UCSD-AML1 (cell line): Measurements from ENCODE around the gene PPP1R3C.

Source experiments
- DNase-seq: peaks from one replicate; lab custom pipeline; 2025; ENCODE audit not compliant: unreplicated experiment; lab: John Stamatoyannopoulos, UW

Gene PPP1R3C

GRCh38 chr10:91629715-91630549, 2.9 kb downstream of the PPP1R3C start:
- DNase-seq = no peak

GRCh38 chr10:91628383-91628782, 4.5 kb downstream of the PPP1R3C start:
- no peak for DNase-seq

GRCh38 chr10:91627344-91628102, 5.3 kb downstream of the PPP1R3C start:
- DNase-seq = no peak

- no peak for DNase-seq
Observed at GRCh38 chr10:91626936-91627335, 5.9 kb downstream of the PPP1R3C start.

GRCh38 chr10:91624633-91625032, 8.2 kb downstream of the PPP1R3C start:
- DNase-seq = no peak

GRCh38 chr10:91622601-91623000, 10.3 kb downstream of the PPP1R3C start:
- DNase-seq = no peak

- no peak for DNase-seq
Observed at GRCh38 chr10:91621483-91622113, 11.3 kb downstream of the PPP1R3C start.

- no peak for DNase-seq
Observed at GRCh38 chr10:91617072-91617609, 15.7 kb downstream of the PPP1R3C start.

GRCh38 chr10:91616137-91616536, 16.7 kb downstream of the PPP1R3C start:
- DNase-seq = no peak

GRCh38 chr10:91614225-91614624, 18.6 kb downstream of the PPP1R3C start:
- DNase-seq = no peak

GRCh38 chr10:91613411-91614187, 19.3 kb downstream of the PPP1R3C start:
- no peak for DNase-seq

GRCh38 chr10:91610919-91611318, 22.0 kb downstream of the PPP1R3C start:
- no peak for DNase-seq

- no peak for DNase-seq
Observed at GRCh38 chr10:91610444-91610843, 22.4 kb downstream of the PPP1R3C start.

- DNase-seq = no peak
Observed at GRCh38 chr10:91607646-91608403, 25.0 kb downstream of the PPP1R3C start.

- DNase-seq = no peak
Observed at GRCh38 chr10:91605968-91606367, 26.9 kb downstream of the PPP1R3C start.

- no peak for DNase-seq
Observed at GRCh38 chr10:91604553-91605534, 28.0 kb downstream of the PPP1R3C start.

- DNase-seq = no peak
Observed at GRCh38 chr10:91603931-91604331, 28.9 kb downstream of the PPP1R3C start.

- no peak for DNase-seq
Observed at GRCh38 chr10:91602868-91603568, 29.9 kb downstream of the PPP1R3C start.
